ENCODE results near the gene CTU1. TPM values are rescaled to one million over a fixed set of nuclear protein-coding genes. Genes with fewer than 3 reads are reported as not detected.

CTU1 gene
- total RNA-seq, 3 donors from 2014 or later (not counting 1 experiment from before 2014, with no cell fraction given): 2.5 to 6.5 (median 3.8) TPM

DNA sequence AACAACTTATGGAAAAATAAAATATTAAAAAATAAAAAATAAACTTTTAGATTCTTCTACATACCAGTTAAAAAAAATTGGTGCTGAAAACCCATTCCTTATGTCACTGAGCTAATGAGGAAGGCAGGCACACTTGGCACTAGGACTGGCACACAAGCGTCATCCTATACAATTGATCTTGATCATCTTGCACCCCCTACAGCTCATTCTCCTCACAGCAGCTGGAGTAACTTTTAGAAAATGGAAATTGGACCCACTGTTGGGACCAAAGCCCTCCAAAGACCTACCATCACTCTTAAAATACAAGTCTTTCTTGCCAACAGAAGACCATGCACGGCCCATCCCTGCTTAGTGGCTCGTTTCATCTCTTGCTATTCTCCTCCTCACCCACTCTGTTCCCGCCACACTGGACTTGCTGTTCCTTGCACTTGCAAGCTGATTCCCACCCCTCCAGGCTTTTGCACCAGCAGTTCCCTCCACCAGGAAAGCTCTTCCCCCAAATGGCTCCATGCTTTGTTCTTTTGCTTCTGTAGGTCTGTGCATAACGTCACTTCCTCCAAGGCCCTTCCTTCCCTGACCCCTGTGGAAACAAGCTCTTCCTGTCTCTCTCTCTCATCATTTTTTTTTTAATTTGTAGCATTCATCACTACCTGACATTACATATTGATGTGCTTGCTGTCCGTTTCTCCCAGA is 11.6 kb downstream of the CTU1 start:
- H3K4me3 ChIP-seq (ENCODE audit: low read length): no peak overlapping the region
- H3K9me3 ChIP-seq (ENCODE audit: control insufficient read depth, insufficient read depth, low read length): no peaks in the 10 kb centered on the region
- H3K36me3 ChIP-seq (ENCODE audit: control insufficient read depth, insufficient read depth, low read length): peaks cover 17% of the 10 kb centered on the region
- Mint-ChIP-seq H3K4me3 (no peak overlapping the region), H3K9me3 (no peaks in the 10 kb centered on the region), H3K36me3 (no peaks in the 10 kb centered on the region), H3K27ac (peak overlapping the region in 1 of 2 donors; percentile 14), H3K27me3 (ENCODE audit: low read depth in 2 of 2) (no peaks in the 10 kb centered on the region), H3K4me1 (peaks cover 19 to 26% of the 10 kb centered on the region in 2 donors)
- H3K27ac ChIP-seq (ENCODE audit: low read length): no peak overlapping the region
- intact Hi-C loops (cut with micrococcal nuclease): loop anchor here (10.0 kb wide), 1 partner anchor 162 kb away; no protein-coding TSS in a partner anchor
- no peaks in the 10 kb centered on the region for H3K27me3 ChIP-seq (ENCODE audit: control insufficient read depth, insufficient read depth, low read length)
- 89% methylated on average over 6 of the region's 6 CpGs for WGBS (ENCODE audit: insufficient coverage)
- peak in 1 of 2 donors; percentile 21 for DNase-seq
- H3K4me1 ChIP-seq (ENCODE audit: control insufficient read depth, insufficient read depth, low read length): peaks cover 29% of the 10 kb centered on the region
- TF ChIP-seq, protein P1, sequence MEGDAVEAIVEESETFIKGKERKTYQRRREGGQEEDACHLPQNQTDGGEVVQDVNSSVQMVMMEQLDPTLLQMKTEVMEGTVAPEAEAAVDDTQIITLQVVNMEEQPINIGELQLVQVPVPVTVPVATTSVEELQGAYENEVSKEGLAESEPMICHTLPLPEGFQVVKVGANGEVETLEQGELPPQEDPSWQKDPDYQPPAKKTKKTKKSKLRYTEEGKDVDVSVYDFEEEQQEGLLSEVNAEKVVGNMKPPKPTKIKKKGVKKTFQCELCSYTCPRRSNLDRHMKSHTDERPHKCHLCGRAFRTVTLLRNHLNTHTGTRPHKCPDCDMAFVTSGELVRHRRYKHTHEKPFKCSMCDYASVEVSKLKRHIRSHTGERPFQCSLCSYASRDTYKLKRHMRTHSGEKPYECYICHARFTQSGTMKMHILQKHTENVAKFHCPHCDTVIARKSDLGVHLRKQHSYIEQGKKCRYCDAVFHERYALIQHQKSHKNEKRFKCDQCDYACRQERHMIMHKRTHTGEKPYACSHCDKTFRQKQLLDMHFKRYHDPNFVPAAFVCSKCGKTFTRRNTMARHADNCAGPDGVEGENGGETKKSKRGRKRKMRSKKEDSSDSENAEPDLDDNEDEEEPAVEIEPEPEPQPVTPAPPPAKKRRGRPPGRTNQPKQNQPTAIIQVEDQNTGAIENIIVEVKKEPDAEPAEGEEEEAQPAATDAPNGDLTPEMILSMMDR (IDR thresholded peaks at IDR 0.05): no peak
- no peak for ATAC-seq

DNA sequence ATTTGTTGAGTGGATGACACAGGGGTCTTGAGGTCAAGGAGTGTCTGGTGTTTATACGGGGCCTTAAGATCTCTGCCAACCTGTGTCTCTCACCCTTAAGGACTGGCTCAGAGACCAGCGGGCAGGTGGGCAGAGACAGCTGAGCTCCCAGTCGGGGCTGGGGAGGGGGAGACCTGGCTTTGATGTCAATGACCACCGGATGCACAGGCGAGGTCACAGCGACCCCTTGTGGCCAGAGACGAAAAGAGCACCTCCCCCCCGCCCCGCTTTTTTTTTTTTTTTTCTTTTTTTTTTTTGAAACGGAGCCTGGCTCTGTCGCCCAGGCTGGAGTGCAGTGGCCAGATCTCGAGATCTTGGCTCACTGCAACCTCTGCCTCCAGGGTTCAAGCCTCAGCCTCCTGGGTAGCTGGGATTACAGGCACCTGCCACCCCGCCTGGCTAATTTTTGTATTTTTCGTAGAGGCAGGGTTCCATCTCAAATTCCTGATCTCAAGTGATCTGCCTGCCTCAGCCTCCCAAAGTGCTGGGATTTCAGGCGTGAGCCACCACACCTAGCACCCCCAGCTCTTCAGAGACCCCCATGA is 13.4 kb downstream of the CTU1 start:
- H3K27me3 ChIP-seq (ENCODE audit: control insufficient read depth, insufficient read depth, low read length): no peaks in the 10 kb centered on the region

DNA sequence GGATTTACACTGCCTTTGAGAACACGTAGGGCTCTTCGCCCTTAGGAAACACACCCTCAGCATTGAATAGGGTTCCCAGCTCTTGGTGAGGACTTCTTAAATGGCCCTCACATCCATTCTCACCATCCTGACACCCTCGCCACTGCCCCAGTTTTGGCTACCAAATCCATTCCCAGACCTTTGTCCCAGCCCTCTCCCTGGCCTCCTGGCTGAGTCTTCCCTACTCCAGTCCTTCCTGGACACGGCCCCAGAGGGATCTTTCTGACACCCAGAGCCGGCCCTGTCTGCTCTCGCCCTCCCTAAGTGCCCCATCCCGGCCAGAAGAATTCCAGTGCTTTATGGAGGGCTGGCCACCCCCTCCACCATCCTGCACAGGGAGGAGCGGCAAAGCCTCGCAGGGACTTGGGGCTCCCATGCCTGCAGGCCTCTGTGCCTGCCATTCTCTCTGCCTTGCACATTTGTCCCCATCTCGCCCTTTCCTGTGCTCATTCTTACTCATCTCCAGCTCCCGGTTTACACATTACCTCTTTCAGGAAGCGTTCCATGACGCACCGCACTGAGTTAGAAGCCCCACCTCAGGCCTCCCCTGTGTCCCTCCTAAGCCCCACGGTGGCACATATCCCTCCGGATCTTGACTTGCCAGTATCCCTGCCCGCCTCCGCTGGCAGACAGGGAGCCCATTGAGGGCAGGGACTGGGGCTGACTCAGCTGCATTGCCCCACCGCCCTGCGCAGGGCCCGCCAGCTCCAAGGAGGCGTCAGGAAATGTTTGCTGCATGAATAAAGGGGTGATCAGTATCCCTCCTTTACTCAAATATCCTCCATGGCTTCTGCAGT is 14.5 kb downstream of the CTU1 start:
- Mint-ChIP-seq H3K27ac (no peak overlapping the region), H3K4me1 (peaks cover 9 to 13% of the 10 kb centered on the region in 2 donors), H3K9me3 (no peaks in the 10 kb centered on the region), H3K36me3 (no peaks in the 10 kb centered on the region), H3K4me3 (no peak overlapping the region), H3K27me3 (ENCODE audit: low read depth in 2 of 2) (no peaks in the 10 kb centered on the region)
- peaks cover 22% of the 10 kb centered on the region for H3K4me1 ChIP-seq (ENCODE audit: control insufficient read depth, insufficient read depth, low read length)
- H3K27me3 ChIP-seq (ENCODE audit: control insufficient read depth, insufficient read depth, low read length): no peaks in the 10 kb centered on the region
- ATAC-seq (no peak), DNase-seq (no peak)
- intact Hi-C loops (cut with micrococcal nuclease): loop anchor here (5.0 to 10.0 kb wide), 2 partner anchors 71 to 159 kb away; no protein-coding TSS in a partner anchor
- 92% methylated on average over 22 of the region's 22 CpGs for WGBS (ENCODE audit: insufficient coverage)
- no peak overlapping the region for H3K4me3 ChIP-seq (ENCODE audit: low read length)
- peaks cover 6% of the 10 kb centered on the region for H3K36me3 ChIP-seq (ENCODE audit: control insufficient read depth, insufficient read depth, low read length)
- H3K9me3 ChIP-seq (ENCODE audit: control insufficient read depth, insufficient read depth, low read length): no peaks in the 10 kb centered on the region
- no peak overlapping the region for H3K27ac ChIP-seq (ENCODE audit: low read length)
- TF ChIP-seq, protein P1 (IDR thresholded peaks at IDR 0.05): no peak

More for the DNA sequence above, 13.4 kb downstream of the CTU1 start:
- Mint-ChIP-seq H3K27me3 (ENCODE audit: low read depth in 2 of 2) (no peaks in the 10 kb centered on the region), H3K4me1 (peaks cover 16 to 22% of the 10 kb centered on the region in 2 donors), H3K36me3 (no peaks in the 10 kb centered on the region), H3K27ac (no peak overlapping the region), H3K9me3 (no peaks in the 10 kb centered on the region), H3K4me3 (no peak overlapping the region)
- Histone ChIP-seq H3K36me3 (ENCODE audit: control insufficient read depth, insufficient read depth, low read length) (peaks cover 9% of the 10 kb centered on the region), H3K4me3 (ENCODE audit: low read length) (no peak overlapping the region), H3K9me3 (ENCODE audit: control insufficient read depth, insufficient read depth, low read length) (no peaks in the 10 kb centered on the region), H3K27ac (ENCODE audit: low read length) (no peak overlapping the region), H3K4me1 (ENCODE audit: control insufficient read depth, insufficient read depth, low read length) (peaks cover 29% of the 10 kb centered on the region)
- intact Hi-C loops (cut with micrococcal nuclease): loop anchor here (5.0 to 10.0 kb wide), 2 partner anchors 72 to 160 kb away; no protein-coding TSS in a partner anchor
- ATAC-seq (peak in 1 of 3 donors; percentile 32), DNase-seq (peak; percentile 32 to 68)
- TF ChIP-seq, protein P1 (IDR thresholded peaks at IDR 0.05): peak; percentile 78
- 47% methylated on average over 15 of the region's 15 CpGs for WGBS (ENCODE audit: insufficient coverage)

Data from natural killer cell (primary cell).